ENCODE measurements around the gene DNAJC15.

- TF ChIP-seq CTCF (IDR thresholded peaks at IDR 0.05) (no peak), POLR2A (IDR thresholded peaks at IDR 0.05) (no peak)
Observed at GRCh38 chr13:43132911-43133310, 109.5 kb downstream of the DNAJC15 start.
